AG09319 (cell line): ENCODE results near the gene ADAM22.

Experiments used
- DNase-seq: peaks from one replicate; pipeline ENCODE4 v3.0.0-alpha.2; 2010; ENCODE audit warnings: low read depth; ENCODE audit errors: extremely low read depth
- CTCF ChIP-seq: IDR thresholded peaks from 2 replicates; pipeline ENCODE4 v1.5.1; 2011; ENCODE audit warnings: low read depth, mild to moderate bottlenecking, inconsistent platforms, low read length, moderate library complexity

The ADAM22 gene

GRCh38 chr7:88117325-88117724, 183.3 kb downstream of the ADAM22 start:
- no peak for TF ChIP-seq CTCF
- no peak for DNase-seq

- DNase-seq = no peak
- TF ChIP-seq CTCF = no peak
These were observed 187.3 kb downstream of the ADAM22 start for GRCh38 chr7:88121335-88121734.

- no peak for DNase-seq
- TF ChIP-seq CTCF = no peak
These were observed 193.7 kb downstream of the ADAM22 start for GRCh38 chr7:88127637-88128290.

GRCh38 chr7:88132725-88133124, 198.7 kb downstream of the ADAM22 start:
- no peak for TF ChIP-seq CTCF
- no peak for DNase-seq

- TF ChIP-seq CTCF = no peak
- no peak for DNase-seq
These were observed 206.9 kb downstream of the ADAM22 start for GRCh38 chr7:88140947-88141346.

GRCh38 chr7:88141479-88141878, 207.4 kb downstream of the ADAM22 start:
- no peak for DNase-seq
- no peak for TF ChIP-seq CTCF

GRCh38 chr7:88141953-88142352, 207.9 kb downstream of the ADAM22 start:
- TF ChIP-seq CTCF = no peak
- no peak for DNase-seq
